ELF-1 (cell line): ENCODE measurements around the gene ADAMTS14.

Experiments used
- DNase-seq: peaks from one replicate; pipeline ENCODE4 v3.0.0-alpha.2; 2016; ENCODE audit warnings: low read depth, low spot score

Gene ADAMTS14

GRCh38 chr10:70729763-70730357, 57.6 kb downstream of the ADAMTS14 start:
- no peak for DNase-seq

- DNase-seq, result no peak
Measured at GRCh38 chr10:70730955-70731354, 58.6 kb downstream of the ADAMTS14 start.

DNA sequence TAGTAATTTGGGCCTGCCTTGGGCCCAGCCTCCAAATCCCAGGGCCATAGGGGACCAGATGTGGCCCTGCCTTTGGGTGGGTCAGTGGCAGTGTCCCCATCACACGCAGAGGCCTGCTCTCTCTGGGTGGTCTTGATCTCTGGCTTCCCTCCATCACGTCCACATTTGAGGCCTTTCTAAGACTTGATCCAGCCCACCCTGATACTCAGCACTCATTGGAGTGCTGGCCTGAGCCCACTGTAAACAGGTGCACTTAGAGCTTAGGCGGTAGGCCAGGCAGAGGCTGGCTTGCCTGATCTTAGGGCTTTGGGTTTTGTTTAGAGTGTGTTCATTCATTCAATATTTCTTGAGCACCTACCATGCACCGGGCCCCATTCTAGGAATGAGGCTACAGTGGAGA, 60.3 kb downstream of the ADAMTS14 start:
- DNase-seq, result no peak

GRCh38 chr10:70733051-70733450, 60.7 kb downstream of the ADAMTS14 start:
- no peak for DNase-seq

DNA sequence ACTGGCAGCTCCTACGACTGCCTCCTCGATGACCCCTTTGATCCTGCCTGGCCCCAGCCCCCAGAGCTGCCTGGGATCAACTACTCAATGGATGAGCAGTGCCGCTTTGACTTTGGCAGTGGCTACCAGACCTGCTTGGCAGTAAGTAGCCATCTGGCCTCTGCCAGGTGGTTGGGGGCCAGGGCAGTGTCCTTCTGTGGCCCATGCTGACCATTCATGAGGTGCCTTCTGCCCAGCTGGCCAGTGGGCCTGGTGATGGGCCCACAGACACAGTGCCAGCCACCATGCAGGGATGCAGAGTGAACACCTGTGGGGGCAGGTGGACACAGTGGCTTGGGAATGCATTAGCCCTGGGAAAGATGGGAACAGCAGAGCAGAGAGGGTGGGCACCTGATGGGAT, 62.9 kb downstream of the ADAMTS14 start:
- no peak for DNase-seq

GRCh38 chr10:70736525-70736924, 64.2 kb downstream of the ADAMTS14 start:
- no peak for DNase-seq

DNA sequence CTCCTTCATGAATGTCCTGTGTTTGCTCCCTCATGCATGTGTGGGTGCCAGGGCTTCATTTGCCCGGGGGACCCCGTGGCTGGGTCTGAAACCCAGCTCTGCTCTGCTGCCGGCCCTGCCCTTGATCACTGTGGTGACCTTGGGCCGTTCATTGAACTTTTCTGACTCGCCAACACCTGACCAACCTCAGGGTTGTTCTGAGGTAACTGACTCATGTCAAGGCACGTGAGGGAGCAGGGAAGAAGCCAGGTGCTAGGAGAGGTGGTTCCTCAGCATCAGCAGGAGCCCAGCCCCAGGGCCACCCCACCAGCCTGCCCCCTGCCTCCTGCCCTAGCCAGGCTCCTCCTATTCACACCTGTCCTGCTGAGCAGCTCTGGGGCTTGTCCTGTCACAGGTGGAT, 64.9 kb downstream of the ADAMTS14 start:
- DNase-seq, result no peak

DNA sequence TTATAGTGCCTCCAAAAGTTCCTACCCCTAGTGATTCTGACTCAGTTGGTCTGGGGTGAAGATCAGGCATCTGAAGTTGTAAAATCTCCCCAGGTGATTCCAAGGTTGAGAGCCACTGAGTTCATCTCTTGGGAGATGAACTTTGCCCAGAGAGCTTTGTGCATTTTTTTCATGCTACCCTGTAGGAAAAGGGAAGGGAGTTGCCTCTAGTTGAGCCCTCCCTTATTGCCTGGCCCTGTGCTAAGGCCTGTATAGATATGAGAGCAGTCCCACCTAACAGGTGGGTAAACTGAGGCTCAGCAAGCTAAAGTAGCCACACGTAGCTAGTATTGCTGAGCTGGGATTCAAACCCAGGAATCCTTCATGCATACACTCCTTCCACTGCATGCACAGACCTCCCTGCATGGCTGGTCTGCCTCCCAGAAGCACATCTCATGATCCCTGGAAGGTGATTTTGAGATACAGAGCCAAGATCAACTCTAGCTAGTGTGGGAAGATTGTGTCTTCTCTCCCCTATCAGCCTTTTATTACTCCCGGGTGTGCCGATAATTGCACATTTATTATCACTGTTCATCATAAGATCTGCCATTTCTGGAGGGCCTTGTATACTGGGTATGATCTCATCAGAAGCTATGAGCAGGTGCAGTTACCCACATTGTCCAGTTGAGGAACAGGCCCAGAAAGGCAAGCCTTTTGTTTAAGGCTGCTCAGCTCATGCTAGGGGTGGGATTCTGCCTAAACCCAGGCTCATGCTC, 65.9 kb downstream of the ADAMTS14 start:
- no peak for DNase-seq

DNA sequence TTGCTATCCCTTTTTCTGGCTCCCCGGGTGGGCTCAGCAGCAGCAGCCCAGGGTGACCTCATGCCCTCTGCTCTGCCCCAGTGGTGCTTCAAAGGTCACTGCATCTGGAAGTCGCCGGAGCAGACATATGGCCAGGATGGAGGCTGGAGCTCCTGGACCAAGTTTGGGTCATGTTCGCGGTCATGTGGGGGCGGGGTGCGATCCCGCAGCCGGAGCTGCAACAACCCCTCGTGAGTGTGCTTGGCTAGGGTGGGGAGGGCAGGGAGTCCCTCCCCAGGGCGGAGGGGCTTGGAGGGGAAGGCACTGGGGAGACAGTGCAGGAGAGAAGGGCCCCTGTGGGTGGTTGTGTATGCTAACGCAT, 66.4 kb downstream of the ADAMTS14 start:
- DNase-seq, result no peak

DNA sequence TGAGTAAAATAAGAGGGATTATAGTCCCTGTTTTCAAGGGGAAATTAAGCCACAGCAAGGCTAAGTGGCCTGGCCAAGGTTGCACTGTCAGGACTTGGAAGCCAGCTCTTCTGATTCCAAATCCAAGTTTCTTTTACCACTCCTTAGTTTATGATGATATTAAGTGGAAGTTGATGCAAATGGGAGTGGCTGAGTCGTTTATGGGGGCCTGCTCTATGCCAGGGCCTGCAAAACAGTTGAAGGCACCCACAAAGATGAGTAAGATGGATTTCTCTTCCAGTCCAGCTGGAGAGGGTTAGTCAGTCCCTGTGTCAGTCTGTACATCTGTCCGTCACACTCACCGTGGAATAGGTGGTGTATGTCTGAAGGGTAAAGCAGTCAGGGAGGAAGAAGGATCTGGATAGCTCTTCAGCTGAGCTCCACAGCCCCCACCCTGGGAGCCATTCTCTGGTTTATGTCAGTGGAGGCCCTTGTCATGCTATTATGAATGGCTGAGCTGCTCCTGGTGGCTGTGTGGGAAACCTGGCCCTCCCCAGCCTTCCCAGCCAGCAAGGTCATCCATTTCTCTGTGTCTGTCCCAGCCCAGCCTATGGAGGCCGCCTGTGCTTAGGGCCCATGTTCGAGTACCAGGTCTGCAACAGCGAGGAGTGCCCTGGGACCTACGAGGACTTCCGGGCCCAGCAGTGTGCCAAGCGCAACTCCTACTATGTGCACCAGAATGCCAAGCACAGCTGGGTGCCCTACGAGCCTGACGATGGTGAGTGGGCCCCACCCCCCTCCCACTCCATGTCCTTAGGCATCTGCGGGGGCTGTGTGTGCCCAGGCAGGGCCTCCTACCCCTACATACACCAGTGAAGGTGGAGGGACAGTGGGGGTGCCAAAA, 68.3 kb downstream of the ADAMTS14 start:
- no peak for DNase-seq

DNA sequence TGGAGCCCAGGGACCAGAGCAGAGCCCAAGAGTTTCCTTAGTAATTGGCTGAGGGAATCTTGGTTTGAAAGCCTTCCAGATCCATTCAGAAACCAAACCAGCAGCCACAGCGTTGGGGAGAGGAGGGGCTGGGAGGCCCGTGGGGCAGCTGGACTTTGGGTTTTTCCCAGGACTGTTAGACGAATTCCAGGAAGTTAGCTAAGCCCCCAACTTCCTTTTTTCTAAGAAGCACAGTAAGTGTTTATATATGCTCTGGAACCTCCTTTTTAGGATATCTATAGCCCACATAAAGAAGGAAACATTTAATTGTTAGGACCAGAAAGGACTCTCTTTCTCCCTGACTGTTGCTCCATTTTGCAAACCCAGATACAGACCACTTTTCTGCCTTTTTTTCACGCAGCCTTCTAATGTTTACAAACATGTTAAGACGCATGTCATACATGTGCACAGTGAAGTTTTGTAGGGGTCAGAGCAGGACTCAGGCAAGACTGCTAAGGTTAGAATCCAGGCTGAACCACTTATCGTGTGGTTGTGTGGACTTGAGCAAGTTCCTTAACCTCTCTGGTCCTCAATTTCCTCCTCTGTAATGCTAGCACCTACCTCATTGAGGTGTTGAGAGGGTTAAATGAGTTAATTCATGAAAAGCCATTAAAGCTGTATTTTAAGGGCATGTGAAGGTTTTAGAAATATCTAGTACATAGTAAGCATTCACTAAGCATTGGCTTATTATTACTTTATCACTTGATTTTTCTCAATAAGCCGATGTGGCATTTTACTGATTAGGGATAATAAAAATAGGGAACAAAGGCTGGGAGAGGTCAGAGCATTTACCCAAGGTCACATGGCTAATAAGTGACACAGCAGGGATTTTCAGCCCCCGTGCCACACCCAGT, 70.5 kb downstream of the ADAMTS14 start:
- DNase-seq, result no peak

DNA sequence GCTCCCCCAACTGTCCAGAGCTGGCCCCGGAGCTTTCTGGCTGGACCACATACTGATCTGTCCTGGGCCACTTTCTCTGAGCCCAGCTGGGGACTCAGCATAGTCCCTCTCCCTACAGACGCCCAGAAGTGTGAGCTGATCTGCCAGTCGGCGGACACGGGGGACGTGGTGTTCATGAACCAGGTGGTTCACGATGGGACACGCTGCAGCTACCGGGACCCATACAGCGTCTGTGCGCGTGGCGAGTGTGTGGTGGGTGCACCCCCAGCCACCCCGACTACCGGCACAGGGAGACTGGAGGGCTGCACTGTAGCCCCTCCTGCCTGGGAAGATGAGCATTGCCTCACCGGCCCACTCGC, 71.1 kb downstream of the ADAMTS14 start:
- DNase-seq, result no peak

DNA sequence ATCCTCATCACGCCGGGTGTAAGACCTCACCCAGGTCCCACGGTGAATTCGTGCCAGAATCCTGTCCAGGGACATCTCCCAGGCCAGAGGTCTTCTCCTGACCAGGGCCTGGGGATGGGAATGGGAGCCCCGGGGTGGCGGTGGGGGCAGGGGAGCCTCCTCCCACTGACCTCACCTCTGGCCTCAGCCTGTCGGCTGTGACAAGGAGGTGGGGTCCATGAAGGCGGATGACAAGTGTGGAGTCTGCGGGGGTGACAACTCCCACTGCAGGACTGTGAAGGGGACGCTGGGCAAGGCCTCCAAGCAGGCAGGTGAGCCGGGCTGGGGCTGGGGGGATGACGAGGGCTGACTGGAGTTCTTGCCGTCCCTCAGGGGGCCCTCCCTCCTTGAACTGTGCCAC, 71.6 kb downstream of the ADAMTS14 start:
- DNase-seq, result no peak

DNA sequence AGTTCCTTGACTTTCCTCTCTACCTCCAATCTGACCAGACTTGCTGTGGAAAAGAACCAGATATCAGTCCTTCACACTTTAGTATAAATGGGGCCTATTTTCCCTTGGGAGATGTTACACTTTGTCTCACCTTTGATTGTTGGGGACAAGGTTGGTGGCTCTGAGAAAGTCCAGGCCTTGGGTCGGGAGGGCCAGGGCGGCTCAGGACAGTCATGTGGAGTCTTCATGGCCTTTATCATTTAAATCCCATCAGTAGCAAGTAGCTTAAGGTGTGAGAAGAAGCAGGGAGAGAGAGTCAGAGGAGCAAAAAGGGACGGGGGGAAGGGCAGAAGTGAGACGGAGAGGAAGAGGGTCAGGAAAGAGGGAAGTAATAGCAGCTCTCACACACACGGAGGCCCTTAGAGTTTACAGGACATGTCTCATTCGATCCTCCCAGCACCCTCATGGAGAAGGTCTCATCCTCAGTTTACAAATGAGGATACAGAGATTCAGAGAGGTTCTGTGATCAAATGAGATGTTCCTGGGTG, 72.4 kb downstream of the ADAMTS14 start:
- DNase-seq, result no peak

DNA sequence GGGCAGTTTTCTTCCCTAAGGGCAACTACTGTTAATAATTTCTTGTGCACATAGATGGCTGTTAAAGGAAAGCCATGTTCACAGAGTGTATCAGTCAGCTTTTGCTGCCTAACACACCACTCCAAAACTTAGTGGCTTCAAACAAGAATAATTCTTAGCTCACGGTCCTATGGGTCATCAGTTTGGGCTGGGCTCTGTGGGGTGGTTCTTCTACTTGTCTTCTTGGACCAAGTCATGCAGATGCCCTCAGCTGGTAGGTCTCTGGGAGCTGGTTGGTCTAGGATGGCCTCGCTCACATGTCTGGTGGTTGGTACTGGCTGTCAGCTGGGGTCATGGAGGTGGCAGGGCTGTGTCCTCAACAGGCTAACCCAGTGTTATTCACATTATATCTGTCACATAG, 73.2 kb downstream of the ADAMTS14 start:
- DNase-seq, result no peak

DNA sequence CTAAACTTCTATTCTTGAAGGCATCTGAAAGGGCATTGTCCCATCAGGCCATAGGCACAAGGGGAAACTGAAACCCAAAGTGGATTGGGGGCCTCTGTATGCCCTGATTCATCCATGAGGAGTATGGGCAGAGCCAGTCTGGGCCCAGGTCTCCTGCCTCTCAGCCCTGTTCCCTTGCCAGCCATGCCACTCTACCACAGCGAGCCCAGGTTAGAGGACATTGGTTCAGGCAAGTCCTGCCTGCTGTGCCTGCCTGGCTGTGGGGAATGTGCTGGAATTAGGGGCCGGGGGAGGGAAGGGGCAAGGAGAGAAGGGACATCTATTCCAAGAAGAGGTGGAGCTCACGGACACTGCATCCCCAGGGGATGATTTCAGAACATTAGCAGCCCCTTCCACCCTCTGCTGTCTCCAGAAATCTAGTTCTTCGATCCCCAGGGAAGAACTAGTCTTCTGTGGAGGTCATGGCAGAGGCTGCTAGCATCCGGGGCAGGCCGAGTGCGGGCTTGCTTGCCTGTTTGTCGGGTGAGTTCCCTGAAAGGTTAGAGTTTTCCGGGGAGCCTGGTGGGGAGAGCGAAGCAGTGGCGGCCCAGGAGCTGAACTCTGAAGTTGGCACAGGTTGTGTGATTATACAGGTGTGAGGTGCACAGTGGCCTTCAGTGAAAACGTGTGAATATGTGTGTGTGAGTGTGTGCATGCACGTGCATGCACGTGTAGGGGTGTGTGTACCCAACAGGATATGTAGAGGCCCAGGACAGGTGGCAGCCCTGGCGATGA, 75.1 kb downstream of the ADAMTS14 start:
- no peak for DNase-seq

DNA sequence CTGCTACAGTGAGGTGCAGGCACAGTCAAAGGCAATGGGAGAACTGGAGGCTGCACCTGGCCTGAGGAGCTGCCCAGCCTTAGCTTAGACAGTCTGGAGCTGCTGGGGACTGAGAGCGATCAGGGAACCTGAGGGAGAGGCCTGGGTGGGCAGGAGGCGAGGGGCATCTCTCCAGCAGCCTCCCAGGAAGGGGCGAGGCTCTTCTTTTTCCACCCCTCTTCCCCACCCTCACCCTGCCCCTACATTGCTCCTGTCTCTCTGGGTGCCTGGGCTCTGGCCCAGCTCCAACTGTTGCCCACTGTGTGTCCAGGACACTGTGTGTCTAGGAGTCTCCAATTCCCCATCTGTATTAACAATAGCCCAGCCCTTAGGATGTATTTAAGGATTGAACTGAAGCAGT, 76.0 kb downstream of the ADAMTS14 start:
- DNase-seq, result no peak

GRCh38 chr10:70748801-70749573, 76.7 kb downstream of the ADAMTS14 start:
- DNase-seq, result no peak

- no peak for DNase-seq
Measured at GRCh38 chr10:70749756-70750155, 77.5 kb downstream of the ADAMTS14 start.

DNA sequence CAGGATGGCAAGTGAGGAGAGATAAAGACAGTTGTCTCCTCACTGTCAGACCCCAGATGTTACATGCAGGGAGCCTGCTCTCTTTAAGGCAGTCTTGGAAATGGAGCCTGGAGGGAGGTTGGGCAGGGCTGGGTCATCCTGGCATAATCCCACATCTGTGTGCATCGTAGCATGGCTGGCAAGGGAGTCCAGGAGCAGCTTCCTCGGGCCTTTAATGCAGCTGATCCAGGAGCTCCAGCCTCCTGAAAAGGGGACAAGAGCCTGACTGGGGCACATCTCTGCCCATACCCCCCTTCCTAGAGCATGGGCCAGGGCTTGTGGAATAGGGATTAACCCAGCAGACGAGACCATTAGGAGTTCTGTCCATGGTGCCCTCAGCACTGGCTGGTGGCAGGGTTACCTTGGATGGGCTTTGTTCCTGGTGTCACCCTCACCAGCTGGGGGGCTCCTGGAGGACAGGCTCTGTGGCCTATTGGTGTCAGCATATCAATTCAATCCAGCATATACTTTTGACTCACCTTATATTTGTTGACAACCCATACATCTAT, 77.9 kb downstream of the ADAMTS14 start:
- no peak for DNase-seq
